Heart left ventricle (tissue), 16 donors: ENCODE results near the gene COPS9. TPM values are rescaled to one million over a fixed set of nuclear protein-coding genes. Genes with fewer than 3 reads are reported as not detected.

Source experiments
- ATAC-seq, 4 donors: fragments of 200-7000 bp; cut with Tn5 transposase; one replicate each; pipeline ENCODE4 v1.9.1; 2020 to 2022; ENCODE audit warnings: moderate library complexity in 4 of 4, mild to moderate bottlenecking in 3 of 4, moderate number of reproducible peaks in 1 of 4
- DNase-seq, 5 donors: peaks; one replicate each; pipeline ENCODE4 v3.0.0-alpha.2; 2020
- H3K27ac ChIP-seq, 12 donors: fragments of 200-600 bp; sonication (generic) in 4 of 12; one replicate each; pipeline versions ENCODE4 v1.5.0 to v1.8.0; 2016 to 2022; ENCODE audit warnings: mild to moderate bottlenecking in 2 of 12
- H3K27me3 ChIP-seq, 9 donors: fragments of 200-600 bp; sonication (generic) in 2 of 9; one replicate each; pipeline versions ENCODE4 v1.5.1 to v1.8.0; 2016 to 2022; ENCODE audit warnings: mild to moderate bottlenecking in 3 of 9
- H3K36me3 ChIP-seq, 9 donors: fragments of 200-600 bp; sonication (generic) in 2 of 9; one replicate each; pipeline versions ENCODE4 v1.5.0 to v1.8.0; 2018 to 2022; ENCODE audit warnings: mild to moderate bottlenecking in 2 of 9
- H3K4me1 ChIP-seq, 12 donors: fragments of 200-600 bp; sonication (generic) in 4 of 12; one replicate each; pipeline versions ENCODE4 v1.5.0 to v1.8.0; 2016 to 2022; ENCODE audit warnings: mild to moderate bottlenecking in 3 of 12
- H3K4me3 ChIP-seq, 12 donors: fragments of 200-600 bp; sonication (generic) in 4 of 12; one replicate each; pipeline versions ENCODE4 v1.5.0 to v1.8.0; 2017 to 2022; ENCODE audit warnings: mild to moderate bottlenecking in 9 of 12, moderate library complexity in 4 of 12
- H3K9me3 ChIP-seq, 12 donors: fragments of 200-600 bp; sonication (generic) in 4 of 12; one replicate each; pipeline versions ENCODE4 v1.5.0 to v1.8.0; 2016 to 2022; ENCODE audit warnings: mild to moderate bottlenecking in 1 of 12
- POLR2A ChIP-seq, 2 donors: fragments of 450-650 bp; IDR thresholded peaks; one replicate each; pipeline ENCODE4 v1.6.1; 2017; ENCODE audit warnings: antibody characterized with exemption in 2 of 2, mild to moderate bottlenecking in 2 of 2, moderate library complexity in 2 of 2
- WGBS, 4 donors: extraction: QIAGEN DNeasy Blood & Tissue Kit in 2 of 4; methylation state at CpG; one replicate each; pipeline versions ENCODE4 v1.1.5 to v1.1.7; 2013 to 2018; 5-methylcytosine and 5-hydroxymethylcytosine counted together
- intact Hi-C, 10 donors: fragments of 100-400 bp; cut with DNase I; formaldehyde crosslinking; loops; one replicate each; pipeline versions ENCODE4 v1.11.1 to v1.14.2; 2022
- polyA plus RNA-seq, 2 donors: library from polyadenylated mRNA; stranded (reverse); fragments of 200-250 nt; gene quantifications; one replicate each; pipeline ENCODE4 v1.2.3, GENCODE V29; 2013
- total RNA-seq, 9 donors: library from RNA; depleted of rRNA in 2 of 9; stranded (reverse); fragments of >200 nt in 2 of 9; fragmentation: NEBNext Ultra II Directional in 3 of 9; extraction: Animal tissue kit (Norgen Biotek cat#: 25700) in 3 of 9; gene quantifications; one replicate each; pipeline versions ENCODE4 v1.1.0 to v1.2.4, GENCODE V29; 2016 to 2023
- TF ChIP-seq, protein P1 (sequence below), 12 donors: fragments of 200-600 bp; sonication (generic) in 4 of 12; IDR thresholded peaks; one replicate each; pipeline versions ENCODE4 v1.5.0 to v1.8.0; 2018 to 2022; ENCODE audit warnings: antibody characterized with exemption in 12 of 12, mild to moderate bottlenecking in 5 of 12
- donor health status: ischemic (EF 13 %, LVEDD 7.1; RV severe dilation, severe dysfunction).
- donor health status: healthy with polysubstance abuse.
- donor health status: DM: no; HTN: yes; CAD: no.
- donor health status: DM: no; HTN: no; CAD: no.
- donor health status: ischemic (EF 25% LVEDD 6.9; RV normal size, moderate dysfunction).
- donor health status: ischemic (EF 25% LVEDD 5.7; RV mildly dilated, moderate dysfunction).
- donor health status: healthy.
- donor health status: DM: yes; HTN: yes; CAD: no.
- donor health status: ischemic (EF 35%, LVEDD 5.7; RV mildly dilated, moderate dysfunction).
- donor health status: nonischemic (EF 11% LVEDD 7.7; RV severe dilation, severe dysfunction).
- donor health status: DM: yes; HTN: yes; CAD: no.
- donor health status: PGD.
- donor health status: ischemic (EF 29% LVEDD 5.4; RV normal size, mild dysfunction).
- donor health status: nonischemic (EF 23%, LVEDD 6.1; RV moderate dilation, normal function).

The COPS9 gene
- total and polyA plus RNA-seq, 11 donors: 130 to 664 (median 178) TPM

- no peaks in the 10 kb centered on the region for H3K27me3 ChIP-seq
- ATAC-seq (no peak), DNase-seq (no peak)
- peak overlapping the region in 3 of 12 donors; percentile 21 to 78 (median 78) for H3K27ac ChIP-seq
- peaks cover 0 to 38% (median 36%) of the 10 kb centered on the region in 9 donors for H3K36me3 ChIP-seq
- H3K4me3 ChIP-seq: peak overlapping the region; percentile 70 to 99 (median 92)
- 77 to 89% (median 82%) methylated on average over 15 of the region's 15 CpGs for WGBS, 4 donors
- peaks cover 5 to 22% (median 10%) of the 10 kb centered on the region in 12 donors for H3K4me1 ChIP-seq
- TF ChIP-seq, protein P1, sequence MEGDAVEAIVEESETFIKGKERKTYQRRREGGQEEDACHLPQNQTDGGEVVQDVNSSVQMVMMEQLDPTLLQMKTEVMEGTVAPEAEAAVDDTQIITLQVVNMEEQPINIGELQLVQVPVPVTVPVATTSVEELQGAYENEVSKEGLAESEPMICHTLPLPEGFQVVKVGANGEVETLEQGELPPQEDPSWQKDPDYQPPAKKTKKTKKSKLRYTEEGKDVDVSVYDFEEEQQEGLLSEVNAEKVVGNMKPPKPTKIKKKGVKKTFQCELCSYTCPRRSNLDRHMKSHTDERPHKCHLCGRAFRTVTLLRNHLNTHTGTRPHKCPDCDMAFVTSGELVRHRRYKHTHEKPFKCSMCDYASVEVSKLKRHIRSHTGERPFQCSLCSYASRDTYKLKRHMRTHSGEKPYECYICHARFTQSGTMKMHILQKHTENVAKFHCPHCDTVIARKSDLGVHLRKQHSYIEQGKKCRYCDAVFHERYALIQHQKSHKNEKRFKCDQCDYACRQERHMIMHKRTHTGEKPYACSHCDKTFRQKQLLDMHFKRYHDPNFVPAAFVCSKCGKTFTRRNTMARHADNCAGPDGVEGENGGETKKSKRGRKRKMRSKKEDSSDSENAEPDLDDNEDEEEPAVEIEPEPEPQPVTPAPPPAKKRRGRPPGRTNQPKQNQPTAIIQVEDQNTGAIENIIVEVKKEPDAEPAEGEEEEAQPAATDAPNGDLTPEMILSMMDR (IDR thresholded peaks at IDR 0.05): no peak
- no peak for TF ChIP-seq POLR2A (IDR thresholded peaks at IDR 0.05)
- intact Hi-C loops: loop anchor here in 2 of 10 donors (10.0 kb wide), 2 partner anchors 730 to 1100 kb away; partner anchors contain the start of gene HDAC4 (in 1 of the 2)
- no peaks in the 10 kb centered on the region for H3K9me3 ChIP-seq
These were observed 1.1 kb downstream of the COPS9 start for GRCh38 chr2:240134956-240135520.

- H3K4me1 ChIP-seq: peaks cover 5 to 22% (median 10%) of the 10 kb centered on the region in 12 donors
- WGBS, 4 donors: 87 to 92% (median 90%) methylated on average over 6 of the region's 6 CpGs
- peak overlapping the region in 1 of 12 donors; percentile 70 for H3K4me3 ChIP-seq
- intact Hi-C loops: loop anchor here in 2 of 10 donors (10.0 kb wide), 2 partner anchors 730 to 1100 kb away; partner anchors contain the start of gene HDAC4 (in 1 of the 2)
- H3K27me3 ChIP-seq: no peaks in the 10 kb centered on the region
- no peak overlapping the region for H3K27ac ChIP-seq
- ATAC-seq (no peak), DNase-seq (no peak)
- TF ChIP-seq POLR2A (IDR thresholded peaks at IDR 0.05): no peak
- TF ChIP-seq, protein P1 (IDR thresholded peaks at IDR 0.05): no peak
- H3K9me3 ChIP-seq: no peaks in the 10 kb centered on the region
- peaks cover 0 to 43% (median 42%) of the 10 kb centered on the region in 9 donors for H3K36me3 ChIP-seq
These were observed 1.6 kb downstream of the COPS9 start for GRCh38 chr2:240134466-240134865.

DNA sequence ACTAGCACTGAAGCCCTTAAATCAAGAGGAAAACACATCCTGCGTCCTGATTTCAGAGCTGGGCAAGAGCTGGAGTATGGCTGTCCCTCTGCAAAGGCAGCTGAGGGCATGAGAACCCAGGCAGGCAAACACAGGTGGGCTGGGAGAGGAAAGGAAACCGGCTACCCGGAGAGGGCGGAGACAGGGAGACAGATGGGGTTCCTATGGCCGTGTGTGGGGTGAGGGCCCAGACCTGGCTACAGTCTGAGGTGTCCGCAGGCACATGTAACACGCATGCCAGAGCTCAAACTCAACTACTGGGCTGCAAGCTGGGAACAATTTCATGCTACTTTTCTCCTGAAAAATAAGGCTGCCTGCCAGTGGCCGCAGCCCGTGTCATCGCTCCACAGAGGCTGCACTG lies 2.7 kb downstream of the COPS9 start:
- intact Hi-C loops: loop anchor here in 2 of 10 donors (10.0 kb wide), 2 partner anchors 729 to 1099 kb away; partner anchors contain the start of gene HDAC4 (in 1 of the 2)
- DNase-seq (no peak), ATAC-seq (no peak)
- H3K27ac ChIP-seq: no peak overlapping the region
- 86 to 90% (median 89%) methylated on average over 9 to 10 of the region's 10 CpGs for WGBS, 4 donors
- no peak overlapping the region for H3K4me3 ChIP-seq
- peaks cover 5 to 22% (median 10%) of the 10 kb centered on the region in 12 donors for H3K4me1 ChIP-seq
- no peaks in the 10 kb centered on the region for H3K27me3 ChIP-seq
- TF ChIP-seq, protein P1 (IDR thresholded peaks at IDR 0.05): no peak
- TF ChIP-seq POLR2A (IDR thresholded peaks at IDR 0.05): no peak
- peaks cover 0 to 54% (median 52%) of the 10 kb centered on the region in 9 donors for H3K36me3 ChIP-seq
- H3K9me3 ChIP-seq: no peaks in the 10 kb centered on the region

DNA sequence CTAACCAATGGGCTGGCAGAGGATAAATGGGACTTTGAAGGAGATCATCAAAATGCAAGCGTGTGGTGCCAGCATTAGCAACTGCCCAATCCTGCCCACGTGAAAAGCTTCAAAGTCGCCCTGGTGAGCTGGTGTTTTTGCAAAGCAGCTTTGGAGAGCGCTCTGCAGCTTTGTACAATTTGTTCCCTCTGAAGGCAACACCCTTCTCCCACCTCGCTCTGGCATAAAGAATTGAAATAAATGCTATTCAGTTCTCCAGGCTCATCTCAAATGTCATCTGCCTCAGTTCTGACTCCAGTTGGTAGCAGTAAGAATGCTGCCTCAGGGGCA lies 3.5 kb downstream of the COPS9 start:
- Histone ChIP-seq H3K27me3 (no peaks in the 10 kb centered on the region), H3K9me3 (no peaks in the 10 kb centered on the region), H3K36me3 (peaks cover 0 to 62% (median 60%) of the 10 kb centered on the region in 9 donors), H3K4me1 (peaks cover 5 to 22% (median 10%) of the 10 kb centered on the region in 12 donors), H3K27ac (no peak overlapping the region), H3K4me3 (no peak overlapping the region)
- DNase-seq (peak in 1 of 5 donors; percentile 3), ATAC-seq (no peak)
- intact Hi-C loops: loop anchor here in 2 of 10 donors (10.0 kb wide), 2 partner anchors 728 to 1098 kb away; partner anchors contain the start of gene HDAC4 (in 1 of the 2)
- WGBS, 4 donors: 90 to 98% (median 98%) methylated on average over 5 of the region's 5 CpGs
- TF ChIP-seq POLR2A (IDR thresholded peaks at IDR 0.05): no peak
